HG03103 (cell line): ENCODE data around the gene BCL11B.
"Not testable (repeated sequence)": the region's sequence is repeated elsewhere in the genome, so short reads cannot be mapped to it uniquely, and the experiment has no call there.

ENCODE experiments used
- ATAC-seq: cut with Tn5 transposase; IDR thresholded peaks from one replicate; pipeline ENCODE4 v1.9.1; 2021; ENCODE audit warnings: low read depth; ENCODE audit not compliant: unreplicated experiment

Gene BCL11B

DNA sequence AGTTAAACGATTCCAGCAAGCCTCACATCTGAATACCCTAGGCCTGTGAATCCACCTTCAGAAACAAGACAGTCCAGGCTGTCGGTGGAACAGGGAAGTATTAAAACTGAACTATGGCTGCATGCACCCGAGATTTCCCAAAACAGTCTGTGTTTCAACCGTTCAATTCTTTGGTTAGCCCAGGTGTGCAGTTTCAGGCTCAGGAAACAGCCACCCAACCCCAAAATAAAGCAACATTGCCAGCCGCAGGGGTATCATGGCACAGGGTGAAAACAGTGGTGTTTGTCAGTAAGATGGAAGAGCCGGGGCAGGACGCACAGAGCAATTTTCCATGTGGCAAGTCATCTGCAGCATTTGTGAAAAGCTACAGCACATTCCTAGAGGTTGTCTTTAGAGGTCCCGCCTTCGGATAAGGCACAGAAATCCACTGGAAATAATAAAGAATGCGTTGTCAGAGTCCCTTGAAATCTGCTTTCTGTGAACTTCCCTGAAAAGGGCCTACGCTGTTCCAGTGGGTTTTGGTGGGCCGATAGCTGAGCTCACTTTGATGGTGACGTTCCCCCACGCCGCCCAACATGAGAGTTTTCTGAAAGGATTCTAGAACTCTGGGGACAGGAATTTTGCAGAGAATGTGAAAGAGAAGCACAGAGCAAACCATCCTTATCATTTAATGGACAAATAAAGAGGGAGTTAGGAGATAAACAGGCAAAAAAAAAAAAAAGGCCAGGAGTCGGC is 84.9 kb downstream of the BCL11B start:
- no peak for ATAC-seq

DNA sequence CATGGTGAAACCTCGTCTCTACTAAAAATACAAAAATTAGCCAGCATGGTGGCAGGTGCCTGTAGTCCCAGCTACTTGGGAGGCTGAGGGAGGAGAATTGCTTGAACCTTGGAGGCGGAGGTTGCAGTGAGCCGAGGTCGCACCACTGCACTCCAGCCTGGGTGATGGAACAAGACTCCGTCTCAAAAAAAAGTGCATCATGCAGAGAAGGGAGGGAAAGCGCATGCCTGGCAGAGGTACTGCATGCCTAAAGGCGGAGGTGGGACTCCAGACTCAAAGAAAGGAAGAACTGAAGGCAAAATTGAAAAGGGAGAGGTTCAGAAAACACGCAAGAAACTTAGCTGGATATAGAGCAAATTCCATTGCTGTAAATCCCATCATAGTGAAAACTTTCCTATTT is 85.7 kb downstream of the BCL11B start:
- ATAC-seq, result not testable (repeated sequence)

DNA sequence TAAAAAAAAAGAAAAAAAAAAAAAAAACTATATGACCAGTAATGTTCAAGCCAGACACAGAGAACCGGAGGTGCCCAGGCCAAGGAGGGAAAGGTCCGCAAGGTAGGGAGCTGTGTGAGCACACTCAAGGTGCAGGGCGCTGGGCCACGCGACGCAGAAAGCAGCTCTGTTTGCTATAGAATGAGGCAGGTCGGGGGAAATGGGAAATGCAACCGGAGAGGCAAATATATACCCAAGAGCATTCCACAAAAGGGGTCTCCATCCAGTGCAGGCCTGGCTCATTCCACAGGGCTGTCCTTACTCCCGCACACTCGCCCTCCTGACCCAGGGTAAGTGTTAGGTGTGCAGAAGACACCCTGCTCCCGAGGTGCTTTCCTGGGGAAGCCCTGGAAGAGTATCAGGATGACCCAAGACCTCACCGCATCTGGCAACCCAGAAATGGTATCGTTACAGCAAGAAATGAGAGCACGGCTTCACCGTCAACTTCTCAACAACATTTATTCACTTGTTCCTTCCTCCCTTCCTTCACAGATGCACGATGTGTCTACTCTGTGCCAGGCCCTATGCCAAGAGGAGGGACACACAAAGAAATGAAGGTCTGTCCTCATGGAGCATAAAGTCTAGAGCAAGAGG is 86.4 kb downstream of the BCL11B start:
- no peak for ATAC-seq

DNA sequence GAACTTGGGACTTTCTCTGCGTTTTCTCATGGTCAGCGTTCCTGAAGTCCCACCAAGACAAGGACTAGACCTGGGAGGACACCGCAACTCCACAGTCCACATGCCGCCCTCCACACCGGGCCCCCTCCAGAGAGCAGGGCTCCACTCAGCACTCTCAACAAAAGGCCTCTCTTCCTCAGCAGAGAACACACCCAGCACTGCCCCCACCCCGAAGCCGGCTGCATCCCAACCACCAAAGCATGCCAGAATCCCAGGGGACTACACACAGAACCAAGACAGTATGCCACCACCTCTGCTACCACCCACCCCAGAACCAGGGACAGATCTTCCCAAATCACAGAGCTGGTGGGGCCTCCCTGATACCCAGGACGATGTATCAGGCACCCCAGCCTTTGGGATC is 88.3 kb downstream of the BCL11B start:
- no peak for ATAC-seq

DNA sequence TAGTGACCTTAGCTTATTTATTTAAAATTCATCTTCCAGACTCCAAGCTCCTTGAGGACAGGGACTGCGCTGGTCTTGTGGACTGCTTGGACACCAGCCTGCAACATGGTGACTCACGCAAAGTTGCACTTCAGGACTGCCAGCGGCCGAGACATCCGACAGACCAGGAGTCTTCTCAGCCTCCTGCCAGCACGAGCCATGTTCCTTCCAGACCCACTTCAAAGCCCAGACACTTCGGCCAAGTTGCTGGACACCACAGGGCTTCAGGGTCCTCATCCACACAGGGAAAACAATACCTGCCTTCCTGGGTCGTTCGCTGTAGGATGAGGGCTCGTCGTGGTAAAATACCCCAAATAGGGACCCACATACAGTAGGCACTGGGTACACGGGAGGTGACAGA is 88.7 kb downstream of the BCL11B start:
- no peak for ATAC-seq

DNA sequence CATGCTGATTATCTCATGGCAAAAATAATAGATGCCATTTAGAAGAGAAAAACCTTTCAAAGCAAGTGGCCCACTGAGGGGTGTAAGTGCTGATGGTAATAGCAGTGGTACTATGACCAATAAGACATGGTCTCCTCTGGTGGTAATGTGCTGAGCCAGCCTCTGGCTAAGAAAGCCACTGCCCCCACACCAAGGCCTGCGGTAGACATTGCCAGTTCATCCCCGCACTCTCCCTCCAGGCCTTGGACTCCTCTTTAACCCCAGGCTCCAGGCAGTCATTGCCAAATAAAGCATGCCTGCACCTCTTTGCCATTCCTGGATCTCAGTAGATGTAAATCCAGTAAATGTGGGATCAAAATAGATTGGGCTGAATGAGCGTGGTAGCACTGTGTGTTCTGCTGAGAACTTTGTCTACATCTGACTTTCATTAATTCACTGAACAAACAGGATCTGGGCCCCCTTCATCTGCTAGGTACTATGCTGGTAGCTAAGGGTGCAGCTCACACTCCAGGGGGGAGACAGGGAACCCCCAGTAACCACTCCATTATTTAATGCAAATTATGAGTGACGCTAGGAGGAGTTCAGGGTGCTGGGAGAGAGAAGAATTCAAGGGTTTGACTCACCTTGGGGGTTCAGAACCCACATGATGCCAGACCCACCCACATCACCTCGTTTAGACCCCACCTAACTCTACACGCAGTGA is 89.3 kb downstream of the BCL11B start:
- ATAC-seq, result no peak

DNA sequence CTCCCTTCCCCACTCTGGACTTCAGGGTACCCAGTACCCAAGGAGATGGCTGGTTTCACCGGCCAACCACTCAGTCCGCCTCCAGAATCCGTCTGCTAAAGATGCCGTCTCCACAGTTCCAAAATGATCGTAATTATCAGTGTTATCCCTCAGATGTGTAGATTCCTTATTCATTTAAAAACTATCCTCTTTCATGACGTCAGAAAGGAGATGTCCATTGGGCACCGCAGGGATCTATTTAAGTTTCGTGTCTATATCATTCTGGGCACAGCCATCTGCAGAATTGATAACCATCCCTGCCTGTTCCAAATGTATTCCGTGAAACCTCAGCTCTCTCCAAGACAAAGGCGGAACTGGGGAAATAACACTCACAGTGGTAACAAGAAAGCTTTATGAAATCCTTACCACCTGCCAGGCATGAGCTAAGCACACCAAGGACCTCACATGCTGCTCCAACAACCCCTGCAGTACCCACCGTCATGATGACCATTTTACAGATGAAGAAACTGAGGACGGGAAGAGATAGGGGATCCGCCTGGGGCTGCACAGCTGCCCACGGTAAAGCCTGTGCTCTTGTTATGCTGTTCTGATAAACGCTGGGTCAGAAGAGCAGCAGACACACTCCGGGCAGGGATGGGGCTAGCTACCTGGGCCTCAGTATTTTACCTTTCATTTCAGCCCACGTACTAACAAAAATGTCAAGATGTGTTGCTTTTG is 90.0 kb downstream of the BCL11B start:
- no peak for ATAC-seq

DNA sequence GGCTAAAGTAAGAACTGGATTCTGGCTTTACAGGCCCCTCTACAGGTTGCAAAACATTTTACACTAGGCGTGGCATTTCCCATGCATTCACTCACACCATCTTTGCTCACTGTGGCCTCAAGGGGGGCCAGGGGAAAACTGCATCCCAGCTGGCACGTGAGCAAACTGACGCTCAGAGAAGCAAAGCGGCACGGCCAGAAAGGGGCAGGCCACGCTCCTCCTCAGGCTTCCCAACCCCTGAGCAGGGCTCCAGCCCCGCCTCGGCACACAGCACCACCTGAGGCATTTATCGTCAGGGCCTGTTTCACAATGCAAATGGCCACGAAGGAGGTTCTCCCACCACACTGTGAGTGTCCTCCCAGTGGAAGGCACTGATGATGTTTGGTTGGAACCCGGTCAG is 90.8 kb downstream of the BCL11B start:
- no peak for ATAC-seq

DNA sequence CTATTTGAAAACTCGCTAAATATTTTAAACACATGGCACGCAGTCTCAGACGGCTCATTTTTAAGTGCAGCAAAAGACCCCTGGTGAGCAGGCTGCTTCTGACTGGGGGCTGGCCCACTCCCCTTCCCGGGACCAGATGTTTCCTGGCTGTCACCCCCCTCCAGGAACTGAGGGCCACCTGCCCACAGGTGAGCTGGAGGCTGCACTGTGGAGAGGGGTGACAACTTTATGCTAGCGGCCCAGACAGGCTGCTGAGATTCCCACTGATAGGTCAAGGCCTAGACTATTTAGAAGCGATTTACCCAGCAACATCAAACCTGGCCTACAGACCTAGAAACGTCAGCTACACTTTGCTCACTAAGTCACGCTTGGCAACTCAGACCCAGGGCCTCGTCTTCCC is 92.1 kb downstream of the BCL11B start:
- ATAC-seq, result no peak

DNA sequence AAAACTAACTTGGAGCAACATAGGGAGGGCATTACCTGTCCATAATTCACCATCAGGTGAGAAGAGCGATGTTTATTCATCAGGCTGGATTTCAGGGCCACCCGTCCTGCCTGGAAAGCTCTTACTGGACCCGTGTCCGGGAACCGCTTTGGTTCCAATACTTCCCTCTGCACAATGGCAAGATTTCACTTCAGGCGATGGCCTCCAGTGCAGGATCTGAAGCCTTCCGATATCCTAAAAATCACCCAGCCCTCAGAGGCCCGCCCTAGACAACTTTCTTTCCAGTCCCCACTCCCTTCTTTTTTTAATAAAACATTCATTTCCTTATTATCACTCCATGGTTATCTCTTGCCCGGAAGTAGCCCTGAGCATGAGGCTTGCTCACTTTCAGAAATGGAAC is 92.5 kb downstream of the BCL11B start:
- no peak for ATAC-seq

DNA sequence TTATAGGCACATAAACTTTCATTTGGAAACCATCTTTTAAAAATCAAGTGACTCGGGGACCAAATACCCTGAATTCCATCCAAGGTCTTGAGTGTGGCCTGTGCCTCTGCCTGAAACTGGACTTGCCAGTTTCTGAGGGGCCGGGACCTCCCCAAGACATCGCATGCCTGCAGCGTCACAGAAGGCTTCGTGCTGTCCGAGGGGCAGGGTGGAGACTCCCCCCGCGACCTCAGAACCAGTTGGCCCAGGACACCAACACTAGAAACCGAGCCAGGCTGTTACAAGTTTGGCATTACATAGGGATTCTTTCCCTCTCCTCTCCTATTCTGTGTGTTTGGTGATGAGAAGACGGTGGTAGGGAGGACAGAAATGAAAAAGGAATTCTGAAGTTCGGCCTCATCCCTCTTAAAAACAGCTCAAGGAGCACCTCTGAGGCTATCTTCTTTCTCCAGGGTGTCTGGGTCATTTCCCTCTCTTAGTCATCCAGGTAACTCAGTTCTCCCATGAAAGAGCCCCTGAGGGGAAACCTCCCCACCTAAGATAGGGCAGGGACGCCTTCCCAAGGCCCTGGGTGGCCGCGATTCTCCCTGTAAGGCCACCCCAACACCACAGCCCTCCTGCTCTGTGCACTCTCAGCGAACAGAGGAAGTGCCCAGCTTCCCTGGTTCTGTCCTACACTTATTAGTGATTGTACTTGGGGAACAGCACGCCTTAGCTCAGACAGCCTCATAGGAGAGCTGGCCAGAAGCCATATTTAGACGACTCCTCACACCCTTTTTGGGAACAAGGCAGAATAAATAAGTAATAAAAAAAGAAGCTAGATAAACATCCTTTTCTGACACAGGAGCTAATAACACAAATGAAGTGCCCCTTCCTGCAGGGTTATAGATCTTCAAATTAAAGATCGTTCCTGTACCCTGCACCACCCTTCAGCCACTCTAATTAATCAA is 93.8 kb downstream of the BCL11B start:
- no peak for ATAC-seq

DNA sequence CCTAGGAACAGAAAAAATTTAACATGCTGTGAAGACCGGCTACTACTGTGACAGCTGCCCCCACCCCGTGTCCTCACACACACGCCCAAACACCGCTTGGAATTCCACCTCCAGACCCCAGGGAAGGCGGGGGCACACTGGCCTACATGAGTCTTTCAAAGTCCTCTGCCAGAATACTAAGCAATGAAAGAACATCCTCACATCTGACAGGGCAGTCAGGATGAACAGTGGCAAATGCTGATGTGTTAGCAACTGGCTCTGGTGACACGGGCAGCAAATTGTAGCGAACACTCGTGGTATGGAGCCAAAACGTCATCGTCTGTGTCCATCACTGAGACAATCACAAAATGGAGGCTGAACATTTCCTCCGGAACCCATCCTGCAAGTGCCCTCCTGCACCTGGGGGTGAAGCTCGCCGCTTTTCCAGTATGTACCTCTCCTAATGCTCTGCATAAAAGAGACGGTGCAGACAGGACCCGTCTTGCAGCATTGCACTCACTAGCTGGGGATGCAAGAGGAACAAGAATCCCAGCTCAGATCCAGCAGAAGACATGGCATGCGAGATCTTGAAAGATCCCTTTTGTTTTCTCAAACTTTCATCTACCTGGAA is 94.8 kb downstream of the BCL11B start:
- ATAC-seq, result no peak

DNA sequence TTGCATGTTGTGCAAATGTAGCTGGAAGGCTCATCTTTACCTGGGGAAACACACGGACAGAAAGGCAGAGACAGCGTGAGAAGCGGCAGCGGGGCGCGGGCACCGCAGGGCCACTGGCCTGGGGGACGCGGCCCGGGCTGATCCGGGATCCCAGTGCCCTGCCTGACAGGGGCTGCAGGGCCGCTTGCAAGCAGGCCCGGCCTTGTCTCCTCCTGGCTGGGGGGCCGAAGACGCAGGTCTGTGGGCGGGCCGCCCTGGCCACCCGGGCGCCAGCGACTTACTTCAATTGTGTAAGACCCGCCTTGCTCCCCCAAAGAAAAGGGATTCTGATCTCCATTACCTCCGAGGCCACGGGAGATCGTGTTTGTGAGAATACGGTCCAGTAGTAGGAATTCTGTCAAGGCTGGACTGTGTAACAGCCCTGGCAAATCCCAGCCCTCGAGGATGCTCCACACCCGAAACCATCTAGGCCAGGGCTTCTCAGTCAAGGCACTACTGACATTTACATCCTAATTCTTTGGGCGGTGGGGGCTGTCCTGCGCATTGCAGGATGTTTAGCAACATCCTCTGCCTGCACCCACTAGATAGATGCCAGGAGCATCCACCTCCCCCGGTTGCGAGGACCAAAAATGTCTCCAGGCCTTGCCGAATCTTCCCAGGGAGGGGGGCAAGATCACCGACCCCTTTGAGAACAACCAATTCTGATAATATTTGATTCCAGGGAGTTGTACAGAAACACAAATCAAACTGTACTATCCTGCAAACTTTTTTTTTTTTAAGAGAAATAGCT is 95.6 kb downstream of the BCL11B start:
- no peak for ATAC-seq

DNA sequence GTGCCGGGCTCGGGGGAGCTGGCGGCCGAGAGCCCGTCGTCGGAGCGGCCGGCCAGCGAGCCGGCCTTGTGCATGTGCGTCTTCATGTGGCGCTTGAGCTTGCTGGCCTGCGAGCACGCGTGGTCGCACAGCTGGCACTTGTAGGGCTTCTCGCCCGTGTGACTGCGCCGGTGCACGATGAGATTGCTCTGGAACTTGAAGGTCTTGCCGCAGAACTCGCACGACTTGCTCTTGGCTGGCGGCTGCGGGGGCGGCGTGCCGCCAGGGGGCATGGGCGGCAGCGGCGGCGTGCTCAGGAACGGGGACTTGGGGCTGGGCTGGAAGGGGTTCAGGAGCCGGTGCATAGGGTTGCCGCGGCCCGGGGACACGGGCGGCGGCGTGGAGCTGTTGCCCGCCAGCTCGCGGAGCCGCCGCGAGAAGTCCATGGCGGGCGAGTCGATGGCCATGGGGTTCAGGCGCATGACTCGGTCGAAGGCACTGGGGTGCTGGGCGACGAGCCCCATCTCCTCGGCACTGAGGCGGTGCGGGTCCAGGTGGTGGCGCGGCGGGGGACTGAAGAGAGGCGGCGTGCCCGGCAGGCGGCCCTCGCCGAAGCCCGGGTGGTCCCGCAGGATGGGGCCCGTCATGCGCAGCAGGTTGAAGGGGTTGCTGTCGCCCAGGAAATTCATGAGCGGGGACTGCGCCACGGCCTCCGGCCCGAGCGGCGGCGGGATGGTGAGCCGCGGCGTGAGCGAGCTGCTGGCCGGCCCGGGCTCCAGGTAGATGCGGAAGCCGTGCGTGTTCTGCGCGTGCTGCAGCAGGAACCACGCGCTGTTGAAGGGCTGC is 96.5 kb downstream of the BCL11B start:
- no peak for ATAC-seq

DNA sequence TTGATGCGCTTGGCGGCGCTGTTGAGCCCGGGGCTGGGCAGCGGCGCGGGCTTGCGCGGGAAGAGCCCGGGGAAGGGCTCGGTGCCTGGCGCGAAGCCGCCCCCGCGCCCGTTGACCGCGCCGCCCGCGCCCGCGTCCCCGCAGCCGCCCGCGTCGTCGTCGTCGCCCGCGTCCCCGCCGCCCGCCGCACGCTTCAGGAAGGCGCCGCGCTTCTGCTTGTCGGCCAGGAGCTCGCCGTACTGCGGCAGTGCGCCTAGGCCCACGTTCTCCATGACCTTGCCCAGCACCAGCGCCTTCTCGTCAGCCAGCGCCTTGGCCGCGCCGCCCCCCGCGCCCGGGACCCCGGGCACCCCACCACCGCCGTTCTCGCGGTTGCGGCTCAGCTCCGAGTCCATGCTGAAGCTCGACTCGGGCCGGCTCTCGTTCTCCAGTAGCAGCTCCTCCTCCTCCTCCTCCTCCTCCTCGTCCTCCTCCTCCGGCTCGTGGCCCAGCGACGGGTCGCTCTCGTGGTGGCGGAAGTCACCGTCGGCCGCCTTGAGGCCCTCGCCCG is 97.2 kb downstream of the BCL11B start:
- no peak for ATAC-seq

DNA sequence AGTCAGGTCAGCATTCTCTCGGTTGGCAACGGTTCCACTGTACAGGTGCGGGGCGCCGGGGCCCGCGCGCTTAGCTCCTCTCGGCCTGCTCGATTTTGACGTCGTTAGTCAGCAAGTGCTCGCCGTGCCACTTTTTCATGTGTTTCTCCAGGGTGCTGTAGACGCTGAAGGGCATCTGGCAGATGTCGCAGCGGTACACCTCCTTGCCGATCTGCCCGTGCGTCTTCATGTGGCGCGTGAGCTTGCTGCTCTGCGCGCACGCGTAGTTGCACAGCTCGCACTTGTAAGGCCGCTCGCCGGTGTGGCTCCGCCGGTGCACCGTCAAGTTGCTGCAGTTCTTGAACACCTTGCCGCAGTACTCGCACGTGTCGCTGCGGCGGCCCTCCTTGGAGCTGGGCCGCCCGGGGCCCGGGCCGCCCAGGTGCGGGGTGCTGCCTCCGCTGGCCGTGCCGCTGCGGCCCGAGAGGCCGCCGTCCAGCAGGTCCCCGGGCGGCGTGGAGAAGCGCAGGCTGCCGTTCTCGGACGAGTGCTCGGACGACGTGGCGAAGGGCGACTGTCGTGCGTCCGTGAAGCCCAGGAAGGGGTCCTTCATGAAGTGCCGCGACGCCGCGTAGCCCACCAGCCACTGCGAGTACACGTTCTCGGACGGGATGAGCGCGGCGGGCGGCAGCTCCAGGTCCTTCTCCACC is 97.8 kb downstream of the BCL11B start:
- no peak for ATAC-seq

DNA sequence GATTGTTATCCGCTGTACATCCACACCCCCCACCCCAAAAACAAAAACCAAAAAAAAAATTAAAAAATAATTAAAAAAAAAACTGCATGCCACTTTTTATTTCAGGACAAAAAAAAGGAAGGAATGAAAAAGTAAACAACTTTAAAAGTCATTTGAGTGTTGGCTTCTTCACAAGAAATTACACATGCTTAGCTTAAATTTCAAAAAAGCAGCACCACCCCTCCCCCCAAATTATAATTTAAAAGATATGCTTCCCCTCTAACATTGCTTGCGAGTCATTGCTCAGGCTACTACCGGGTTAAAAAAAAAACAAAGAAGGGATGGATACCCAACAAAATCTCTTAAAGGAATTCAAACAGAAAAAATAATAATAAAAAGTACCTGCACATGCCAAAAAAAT is 98.5 kb downstream of the BCL11B start:
- ATAC-seq, result no peak
